Inflammatory macrophage treated with lipopolysaccharide for 4 hours (primary cell): ENCODE measurements around the gene KCNQ2.
A peak's percentile ranks its signal among the peaks of the same experiment; 100 is the strongest.

Experiments used
- DNase-seq: peaks from one replicate; pipeline ENCODE4 v3.0.0-alpha.2; 2020

KCNQ2 gene

GRCh38 chr20:63471981-63472831 is at the start of gene KCNQ2:
TSS of gene KCNQ2 (minus strand) at chr20:63472655. CDS start at chr20:63472463, 192 bp downstream.
- no peak for DNase-seq

- DNase-seq: no peak
Measured at GRCh38 chr20:63521602-63522001, 49.1 kb upstream of the KCNQ2 start.

GRCh38 chr20:63520934-63521601 is 48.6 kb upstream of the KCNQ2 start:
- peak; percentile 52 for DNase-seq

GRCh38 chr20:63520504-63520933 is 48.1 kb upstream of the KCNQ2 start, which contains the start of gene PPDPF:
TSS of gene PPDPF (plus strand) at chr20:63520765. CDS start at chr20:63521309, 544 bp downstream.
- DNase-seq: peak; percentile 79

GRCh38 chr20:63519668-63520503 is 47.4 kb upstream of the KCNQ2 start:
- DNase-seq: peak; percentile 22

GRCh38 chr20:63518946-63519667 is 46.7 kb upstream of the KCNQ2 start:
- no peak for DNase-seq

DNA sequence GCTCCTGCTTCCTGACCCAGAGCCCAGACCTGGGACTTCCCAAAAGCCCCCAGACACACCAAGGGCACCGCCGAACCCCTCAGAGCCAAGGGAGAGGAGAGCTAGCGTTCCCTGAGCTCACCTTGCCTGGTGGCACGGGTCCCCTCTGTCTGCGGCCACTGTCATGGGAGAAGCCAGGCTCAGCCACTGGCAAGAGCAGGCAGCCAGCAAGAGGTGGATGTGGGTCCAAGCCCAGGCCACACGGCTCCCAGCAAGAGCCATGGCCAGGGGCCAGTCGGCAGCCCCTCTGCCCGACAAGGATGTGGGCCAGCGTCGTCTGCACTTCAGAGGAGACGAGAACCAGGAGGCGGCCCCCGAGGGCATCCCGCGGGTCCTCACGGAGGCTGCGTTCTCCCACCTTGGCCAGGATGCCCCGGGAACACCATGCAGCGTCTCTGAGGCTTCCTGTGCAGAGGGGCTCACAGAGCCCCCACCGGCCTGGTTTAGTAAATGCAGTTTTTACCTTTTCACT is 46.0 kb upstream of the KCNQ2 start:
- no peak for DNase-seq

- DNase-seq: no peak
Measured at GRCh38 chr20:63517376-63518309, 45.2 kb upstream of the KCNQ2 start.

DNA sequence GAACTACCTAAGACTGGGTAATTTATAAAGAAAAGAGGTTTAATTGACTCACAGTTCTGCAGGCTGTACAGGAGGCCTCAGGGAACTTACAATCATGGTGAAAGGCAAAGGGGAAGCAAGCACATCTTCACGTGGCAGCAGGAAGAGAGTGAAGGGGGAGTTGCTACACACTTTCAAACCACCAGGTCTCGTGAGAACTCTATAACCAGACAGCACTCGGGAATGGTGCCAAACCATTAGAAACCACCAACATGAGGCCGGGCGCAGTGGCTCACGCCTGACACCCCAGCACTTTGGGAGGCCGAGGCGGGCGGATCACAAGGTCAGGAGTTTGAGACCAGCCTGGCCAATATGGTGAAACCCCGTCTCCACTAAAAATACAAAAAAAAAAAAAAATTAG is 42.1 kb upstream of the KCNQ2 start:
- DNase-seq: peak; percentile 25

GRCh38 chr20:63513207-63513606 is 40.8 kb upstream of the KCNQ2 start:
- DNase-seq: no peak

DNA sequence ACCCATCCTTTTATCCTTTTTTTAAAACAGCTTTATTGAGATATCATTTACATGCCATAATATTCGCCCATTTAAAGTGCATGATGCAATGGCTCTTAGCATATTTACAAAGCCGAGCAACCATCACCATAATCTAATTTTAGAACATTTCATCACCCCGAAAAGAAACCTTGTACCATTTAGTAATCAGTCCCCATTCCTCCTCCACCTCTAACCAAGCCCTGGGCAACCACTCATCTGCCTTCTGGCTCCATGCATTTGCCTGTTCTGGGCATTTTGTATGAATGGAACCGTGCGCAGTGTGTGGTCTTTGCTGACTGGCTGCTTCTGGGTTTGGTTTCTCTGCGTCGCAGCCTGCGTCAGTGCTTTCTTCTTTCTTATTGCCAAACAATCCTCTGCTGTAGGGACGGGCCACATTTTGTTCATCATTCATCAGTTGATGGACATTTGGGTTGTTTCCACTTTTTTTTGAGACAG is 36.7 kb upstream of the KCNQ2 start:
- DNase-seq: no peak

DNA sequence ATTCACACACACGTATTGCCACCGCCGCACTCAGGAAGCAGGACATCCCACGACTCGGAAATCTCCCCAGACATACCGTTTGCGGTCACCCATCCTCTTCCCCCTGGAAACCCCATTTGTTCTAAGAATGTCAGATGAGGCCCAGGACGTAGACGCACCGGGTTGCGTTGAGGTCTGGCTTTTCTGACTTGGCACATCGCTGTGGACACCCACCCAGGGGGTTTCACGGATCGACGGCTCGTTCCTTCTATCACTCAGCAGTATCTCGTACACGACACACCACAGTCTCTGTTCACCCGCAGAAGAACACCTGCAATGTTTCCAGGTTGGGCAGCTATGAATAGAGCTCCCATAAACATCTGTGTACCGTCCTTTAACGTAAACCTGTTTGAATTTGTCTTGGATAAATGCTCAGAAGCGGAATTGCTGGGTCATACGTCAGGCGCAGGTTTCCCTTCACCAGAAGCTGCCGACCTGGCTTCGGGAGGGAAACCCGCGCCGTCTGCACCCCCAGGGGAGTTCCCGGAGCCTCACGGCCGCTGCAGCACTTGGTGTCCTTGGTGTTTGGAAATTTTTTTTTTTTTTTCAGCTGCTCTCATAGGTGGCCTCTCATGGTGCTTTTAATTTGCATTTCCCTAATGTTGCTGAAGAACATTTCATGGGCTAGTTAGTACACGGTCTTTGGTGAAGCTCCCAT is 35.8 kb upstream of the KCNQ2 start:
- no peak for DNase-seq

DNA sequence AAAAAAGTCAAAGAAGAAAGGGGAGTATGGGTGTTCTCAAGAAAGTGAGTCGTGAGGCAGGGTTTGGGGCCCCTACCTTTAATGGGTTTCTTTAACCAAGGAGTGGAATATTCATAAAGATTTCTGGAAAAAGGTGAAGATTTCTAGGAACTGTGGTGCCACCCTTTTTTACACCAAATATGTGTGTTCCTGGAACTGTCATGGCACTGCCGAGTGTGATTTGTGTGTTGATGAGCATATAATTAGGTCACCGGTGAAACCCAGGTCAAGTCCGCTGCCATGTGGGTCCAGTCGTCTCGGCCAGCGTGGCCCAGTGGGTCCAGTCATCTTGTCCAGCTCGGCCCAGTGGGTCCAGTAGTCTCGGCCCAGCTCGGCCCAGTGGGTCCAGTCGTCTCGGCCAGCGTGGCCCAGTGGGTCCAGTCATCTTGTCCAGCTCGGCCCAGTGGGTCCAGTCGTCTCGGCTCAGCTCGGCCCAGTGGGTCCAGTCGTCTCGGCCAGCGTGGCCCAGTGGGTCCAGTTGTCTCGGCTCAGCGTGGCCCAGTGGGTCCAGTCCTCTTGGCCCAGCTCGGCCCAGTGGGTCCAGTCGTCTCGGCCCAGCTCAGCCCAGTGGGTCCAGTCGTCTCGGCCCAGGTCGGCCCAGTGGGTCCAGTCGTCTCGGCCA is 34.8 kb upstream of the KCNQ2 start:
- DNase-seq: no peak

GRCh38 chr20:63505723-63506122 is 33.3 kb upstream of the KCNQ2 start:
- no peak for DNase-seq

- DNase-seq: no peak
Measured at GRCh38 chr20:63505281-63505680, 32.8 kb upstream of the KCNQ2 start.

DNA sequence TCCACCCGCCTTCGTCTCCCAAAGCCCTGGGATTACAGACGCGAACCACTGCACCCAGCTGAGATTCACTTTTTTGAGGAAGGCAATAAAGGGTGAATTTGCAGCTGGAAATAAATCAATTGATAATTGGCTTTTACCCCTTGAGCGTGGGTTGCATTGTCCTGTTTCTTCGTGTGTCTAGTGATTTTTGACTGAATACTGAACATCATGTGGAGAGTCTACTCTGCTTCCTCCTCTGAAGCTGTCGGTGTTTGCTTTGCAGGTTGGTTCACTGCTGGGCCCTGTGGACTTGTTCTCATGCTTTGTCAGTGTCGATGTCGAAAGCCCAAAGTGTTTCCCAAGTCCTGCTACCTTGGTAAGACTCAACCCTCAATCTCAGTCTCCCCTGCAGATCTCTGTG is 32.2 kb upstream of the KCNQ2 start:
- DNase-seq: no peak

DNA sequence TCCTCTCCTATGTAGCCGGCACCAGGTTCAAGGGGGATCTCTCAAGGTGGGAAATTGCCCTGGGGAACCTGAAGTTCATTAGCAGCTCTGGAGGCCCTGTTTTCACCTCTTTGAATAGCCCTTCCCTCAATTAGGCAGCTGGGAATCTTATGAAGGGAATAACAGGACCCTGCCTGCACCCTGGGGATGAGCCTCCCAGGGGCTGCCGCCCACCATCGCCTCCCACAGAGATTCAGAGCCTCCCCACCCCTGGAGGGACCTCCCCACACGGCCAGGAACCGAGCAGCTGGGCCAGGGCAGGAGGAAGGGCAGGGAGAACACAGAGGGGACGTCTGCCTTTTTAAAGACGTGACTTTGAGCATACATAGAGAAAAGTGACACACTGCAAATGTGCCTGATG is 31.1 kb upstream of the KCNQ2 start:
- no peak for DNase-seq

GRCh38 chr20:63502671-63503172 is 30.3 kb upstream of the KCNQ2 start:
- DNase-seq: no peak
